ENCODE measurements around the gene LDB3. TPM values are rescaled to one million over a fixed set of nuclear protein-coding genes. Genes with fewer than 3 reads are reported as not detected.

Gene LDB3
- total RNA-seq, 4 donors from 2014 or later = 2.2 to 32.5 (median 2.9) TPM

DNA sequence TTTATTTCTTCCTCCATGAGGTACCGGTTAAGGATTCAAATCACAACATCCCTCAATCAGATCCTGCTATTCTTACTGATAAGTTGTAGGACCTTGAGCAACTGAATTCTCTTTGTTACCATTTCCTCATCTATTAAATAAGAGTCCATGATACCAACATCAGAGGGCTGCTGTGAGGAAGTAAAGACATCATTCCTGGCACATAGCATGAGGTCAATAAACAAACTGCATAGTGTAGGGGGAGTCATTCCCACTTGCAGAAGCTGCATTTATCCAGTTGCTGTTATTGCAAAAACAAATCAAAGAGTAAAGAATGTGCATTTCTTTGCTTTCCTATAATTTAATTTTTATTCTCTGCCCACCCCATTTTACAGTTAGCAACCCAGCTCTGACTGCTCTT, 36.8 kb downstream of the LDB3 start:
- Histone ChIP-seq H3K4me3 (no peak overlapping the region), H3K9me3 (no peaks in the 10 kb centered on the region), H3K27me3 (no peaks in the 10 kb centered on the region), H3K4me1 (no peaks in the 10 kb centered on the region), H3K36me3 (no peaks in the 10 kb centered on the region), H3K27ac (no peak overlapping the region)
- TF ChIP-seq, protein P1, sequence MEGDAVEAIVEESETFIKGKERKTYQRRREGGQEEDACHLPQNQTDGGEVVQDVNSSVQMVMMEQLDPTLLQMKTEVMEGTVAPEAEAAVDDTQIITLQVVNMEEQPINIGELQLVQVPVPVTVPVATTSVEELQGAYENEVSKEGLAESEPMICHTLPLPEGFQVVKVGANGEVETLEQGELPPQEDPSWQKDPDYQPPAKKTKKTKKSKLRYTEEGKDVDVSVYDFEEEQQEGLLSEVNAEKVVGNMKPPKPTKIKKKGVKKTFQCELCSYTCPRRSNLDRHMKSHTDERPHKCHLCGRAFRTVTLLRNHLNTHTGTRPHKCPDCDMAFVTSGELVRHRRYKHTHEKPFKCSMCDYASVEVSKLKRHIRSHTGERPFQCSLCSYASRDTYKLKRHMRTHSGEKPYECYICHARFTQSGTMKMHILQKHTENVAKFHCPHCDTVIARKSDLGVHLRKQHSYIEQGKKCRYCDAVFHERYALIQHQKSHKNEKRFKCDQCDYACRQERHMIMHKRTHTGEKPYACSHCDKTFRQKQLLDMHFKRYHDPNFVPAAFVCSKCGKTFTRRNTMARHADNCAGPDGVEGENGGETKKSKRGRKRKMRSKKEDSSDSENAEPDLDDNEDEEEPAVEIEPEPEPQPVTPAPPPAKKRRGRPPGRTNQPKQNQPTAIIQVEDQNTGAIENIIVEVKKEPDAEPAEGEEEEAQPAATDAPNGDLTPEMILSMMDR (IDR thresholded peaks at IDR 0.05) = no peak
- TF ChIP-seq EP300 (IDR thresholded peaks at IDR 0.05; ENCODE audit: low read depth) (no peak), POLR2AphosphoS5 (IDR thresholded peaks at IDR 0.05) (no peak), POLR2A (IDR thresholded peaks at IDR 0.05) (no peak)
- intact Hi-C loops (cut with DNase I; ENCODE audit: low total_unique reads) (no loop called here), in situ Hi-C loops (cut with MboI; ENCODE audit: low pct_ligation_motif_present in 1 of 4, low pct_unique_long_range_greater_than_20kb in 1 of 4, low sequenced_read_pairs in 3 of 4) (loop anchor here in 2 of 4 donors (5.0 to 10.0 kb wide), 2 partner anchors 197 to 200 kb away; no protein-coding TSS in a partner anchor)
- 91 to 100% methylated on average over 1 of the region's 1 CpG for WGBS, 2 donors (ENCODE audit: low coverage in 1 of 2)
- no peak for DNase-seq

DNA sequence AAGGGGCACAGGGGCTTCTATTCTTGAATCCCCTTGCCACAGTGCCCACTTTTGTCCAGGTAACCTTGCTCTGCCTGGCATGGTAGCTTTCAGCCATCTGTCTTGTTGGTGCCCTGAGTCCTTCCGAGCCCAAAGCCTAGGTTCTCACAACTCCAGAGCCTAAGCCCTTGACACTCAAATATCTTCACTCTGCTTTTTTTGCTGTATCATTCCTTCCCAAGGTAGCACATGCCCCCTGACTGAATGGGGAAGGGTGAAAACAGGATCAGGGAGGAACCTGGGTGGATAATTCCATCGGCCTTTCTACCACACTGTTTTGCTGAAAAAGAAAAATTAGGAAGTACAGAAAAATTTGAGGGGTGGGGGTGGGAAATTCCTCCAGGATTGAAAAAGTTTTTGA, 37.6 kb downstream of the LDB3 start:
- no peak for TF ChIP-seq EP300 (IDR thresholded peaks at IDR 0.05; ENCODE audit: low read depth)
- Histone ChIP-seq H3K9me3 (no peaks in the 10 kb centered on the region), H3K27me3 (no peaks in the 10 kb centered on the region), H3K36me3 (no peaks in the 10 kb centered on the region), H3K4me1 (peaks cover 2 to 7% (median 4%) of the 10 kb centered on the region in 4 donors), H3K27ac (no peak overlapping the region), H3K4me3 (no peak overlapping the region)
- DNase-seq = no peak
- intact Hi-C loops (cut with DNase I; ENCODE audit: low total_unique reads) (no loop called here), in situ Hi-C loops (cut with MboI; ENCODE audit: low pct_ligation_motif_present in 1 of 4, low pct_unique_long_range_greater_than_20kb in 1 of 4, low sequenced_read_pairs in 3 of 4) (loop anchor here in 2 of 4 donors (5.0 to 10.0 kb wide), 2 partner anchors 196 to 199 kb away; no protein-coding TSS in a partner anchor)
- WGBS, 2 donors (ENCODE audit: low coverage in 1 of 2) = 50 to 93% methylated on average over 1 to 2 of the region's 2 CpGs

DNA sequence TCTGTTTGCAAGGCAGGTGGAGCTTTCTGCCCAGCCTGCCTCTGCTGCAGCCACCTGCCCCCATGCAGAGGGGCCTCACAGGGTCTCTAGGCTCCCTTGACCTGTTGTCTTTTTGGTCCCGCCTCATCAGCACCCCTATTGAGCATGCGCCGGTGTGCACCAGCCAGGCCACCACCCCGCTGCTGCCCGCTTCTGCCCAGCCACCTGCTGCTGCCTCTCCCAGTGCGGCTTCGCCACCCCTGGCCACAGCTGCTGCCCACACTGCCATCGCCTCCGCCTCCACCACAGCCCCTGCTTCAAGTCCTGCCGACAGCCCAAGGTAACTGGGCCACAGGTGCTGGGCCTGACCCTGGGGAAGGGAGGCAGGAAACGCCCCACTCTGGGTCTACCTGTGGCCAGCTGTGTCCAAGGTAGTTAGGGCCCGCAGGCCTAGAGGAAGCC, 38.1 kb downstream of the LDB3 start:
- peaks cover 3 to 8% (median 5%) of the 10 kb centered on the region in 4 donors for H3K4me1 ChIP-seq
- no peak for TF ChIP-seq POLR2AphosphoS5 (IDR thresholded peaks at IDR 0.05)
- TF ChIP-seq, protein P1 (IDR thresholded peaks at IDR 0.05) = no peak
- no peak for TF ChIP-seq EP300 (IDR thresholded peaks at IDR 0.05; ENCODE audit: low read depth)
- TF ChIP-seq POLR2A (IDR thresholded peaks at IDR 0.05) = no peak
- no peak for DNase-seq
- in situ Hi-C loops (cut with MboI; ENCODE audit: low pct_ligation_motif_present in 1 of 4, low pct_unique_long_range_greater_than_20kb in 1 of 4, low sequenced_read_pairs in 3 of 4) = loop anchor here in 2 of 4 donors (5.0 to 10.0 kb wide), 2 partner anchors 196 to 198 kb away; no protein-coding TSS in a partner anchor
- H3K4me3 ChIP-seq = no peak overlapping the region
- H3K27ac ChIP-seq = no peak overlapping the region
- no peaks in the 10 kb centered on the region for H3K36me3 ChIP-seq
- H3K9me3 ChIP-seq = no peaks in the 10 kb centered on the region
- intact Hi-C loops (cut with DNase I; ENCODE audit: low total_unique reads) = no loop called here
- H3K27me3 ChIP-seq = no peaks in the 10 kb centered on the region
- 90% methylated on average over 12 of the region's 12 CpGs; no CpG with 5 or more reads in 1 of the 2 donors for WGBS, 2 donors (ENCODE audit: low coverage in 1 of 2)

DNA sequence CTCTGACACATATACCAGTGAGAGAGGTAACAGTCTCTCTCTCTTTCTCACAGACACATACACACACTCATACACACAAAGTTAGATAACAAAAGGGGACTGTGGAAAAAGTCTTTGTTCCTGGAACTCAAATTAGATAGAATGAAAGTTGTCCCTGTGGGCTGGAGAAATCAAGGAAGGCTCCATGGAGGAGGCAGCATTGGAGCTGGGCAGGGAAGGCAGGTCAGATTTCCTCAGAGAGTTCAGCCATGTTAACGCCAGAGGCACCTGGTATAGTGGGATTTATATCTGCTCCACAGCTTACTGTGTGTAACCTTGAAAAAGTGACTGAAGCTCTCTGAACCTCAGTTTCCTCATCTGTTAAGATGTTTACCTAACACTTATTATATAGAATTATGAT, 38.7 kb downstream of the LDB3 start:
- 94% methylated on average over 1 of the region's 1 CpG; no CpG with 5 or more reads in 1 of the 2 donors for WGBS, 2 donors (ENCODE audit: low coverage in 1 of 2)
- intact Hi-C loops (cut with DNase I; ENCODE audit: low total_unique reads) (no loop called here), in situ Hi-C loops (cut with MboI; ENCODE audit: low pct_ligation_motif_present in 1 of 4, low pct_unique_long_range_greater_than_20kb in 1 of 4, low sequenced_read_pairs in 3 of 4) (loop anchor here in 2 of 4 donors (5.0 to 10.0 kb wide), 2 partner anchors 195 to 198 kb away; no protein-coding TSS in a partner anchor)

More for the DNA sequence above, 38.7 kb downstream of the LDB3 start:
- H3K27me3 ChIP-seq = no peaks in the 10 kb centered on the region
- H3K4me3 ChIP-seq = no peak overlapping the region
- TF ChIP-seq POLR2AphosphoS5 (IDR thresholded peaks at IDR 0.05) (no peak), EP300 (IDR thresholded peaks at IDR 0.05; ENCODE audit: low read depth) (no peak), POLR2A (IDR thresholded peaks at IDR 0.05) (no peak)
- TF ChIP-seq, protein P1 (IDR thresholded peaks at IDR 0.05) = no peak
- no peaks in the 10 kb centered on the region for H3K36me3 ChIP-seq
- DNase-seq = no peak
- no peaks in the 10 kb centered on the region for H3K9me3 ChIP-seq
- no peak overlapping the region for H3K27ac ChIP-seq
- H3K4me1 ChIP-seq = peaks cover 3 to 11% (median 6%) of the 10 kb centered on the region in 4 donors
